ENCODE results near the gene DUSP8. TPM values are rescaled to one million over a fixed set of nuclear protein-coding genes. Genes with fewer than 3 reads are reported as not detected.

The DUSP8 gene
- 0.20 TPM in 1 of 2 replicates, not detected in the other for total RNA-seq

GRCh38 chr11:1572197-1573076 lies at the start of gene DUSP8:
Gene DUSP8 (minus strand): TSS chr11:1572271. CDS start chr11:1565826, 6,445 bp downstream.

GRCh38 chr11:1608363-1608762 lies 36.3 kb upstream of the DUSP8 start, which contains the start of gene KRTAP5-3:
Gene KRTAP5-3 (minus strand): TSS chr11:1608463. CDS start chr11:1608385, 78 bp downstream.

GRCh38 chr11:1597994-1598380 lies 25.9 kb upstream of the DUSP8 start, which contains the start of gene KRTAP5-2:
Gene KRTAP5-2 (minus strand): TSS chr11:1598294. CDS start chr11:1598250, 44 bp downstream.

GRCh38 chr11:1584661-1585370 lies 12.7 kb upstream of the DUSP8 start, which contains the start of gene KRTAP5-1:
Gene KRTAP5-1 (minus strand): TSS chr11:1585283. CDS start chr11:1585249, 34 bp downstream.

Other genes starting within 250 kb of the DUSP8 start
- under 0.01 TPM in 1 of 2 replicates, not detected in the other for gene BRSK2, start 182.3 kb downstream of the DUSP8 start, total RNA-seq
- 17.4 and 23.1 TPM in 2 replicates for gene MOB2, start 85.5 kb downstream of the DUSP8 start, total RNA-seq
- not detected in 2 replicates for gene KRTAP5-1, start 13.0 kb upstream of the DUSP8 start, total RNA-seq
- gene KRTAP5-2, start 26.0 kb upstream of the DUSP8 start, total RNA-seq = not detected in 2 replicates
- gene KRTAP5-3, start 36.2 kb upstream of the DUSP8 start, total RNA-seq = not detected in 2 replicates
- gene KRTAP5-4, start 49.9 kb upstream of the DUSP8 start, total RNA-seq = not detected in 2 replicates
- not detected in 2 replicates for gene KRTAP5-5, start 57.5 kb upstream of the DUSP8 start, total RNA-seq
- not detected in 2 replicates for gene KRTAP5-6, start 124.9 kb upstream of the DUSP8 start, total RNA-seq
- gene IFITM10, start 178.3 kb upstream of the DUSP8 start, total RNA-seq = 0.73 and 2.2 TPM in 2 replicates
- 138 TPM in 2 replicates for gene CTSD, start 191.7 kb upstream of the DUSP8 start, total RNA-seq

Measured in subcutaneous preadipocyte (primary cell).